Stimulated activated CD4-positive, alpha-beta T cell treated with anti-CD3 and anti-CD28 coated beads, Interleukin-1b, Interleukin-23, amount 100 ng/mL, for 4 hours (primary cell): ENCODE results near the gene RABL2B.

Experiments used
- DNase-seq, 2 donors: peaks; one replicate each; pipeline ENCODE4 v3.0.0-alpha.2; 2020; ENCODE audit warnings: low read depth in 2 of 2

Gene RABL2B

DNA sequence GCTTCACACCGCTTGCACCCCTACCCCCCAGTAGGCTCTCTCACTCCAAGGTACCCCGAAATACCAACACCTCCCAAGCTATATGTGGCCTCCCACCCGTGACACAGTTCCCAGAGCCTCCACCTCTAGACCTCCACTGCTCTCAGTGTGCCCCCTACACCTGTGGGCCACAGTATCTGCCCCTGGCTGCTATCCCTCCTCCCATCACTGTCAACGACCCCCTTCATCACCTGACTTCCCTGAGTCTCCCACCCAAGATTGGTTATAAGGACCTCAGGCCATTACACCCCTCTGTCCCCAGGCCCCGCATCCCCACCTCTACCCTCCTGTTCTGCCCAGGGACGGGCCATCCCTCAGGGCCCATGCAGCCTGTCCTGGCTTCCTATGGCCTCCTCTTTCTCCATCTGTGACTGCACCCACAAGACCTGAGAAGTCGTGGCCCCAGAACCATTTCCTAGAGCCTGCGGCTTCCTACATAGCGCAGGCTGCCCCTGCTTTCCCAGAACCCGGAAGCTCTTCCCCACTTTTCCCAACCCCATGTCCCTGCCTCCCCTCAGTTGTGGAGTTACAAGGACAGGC lies 44.7 kb downstream of the RABL2B start:
- no peak for DNase-seq

DNA sequence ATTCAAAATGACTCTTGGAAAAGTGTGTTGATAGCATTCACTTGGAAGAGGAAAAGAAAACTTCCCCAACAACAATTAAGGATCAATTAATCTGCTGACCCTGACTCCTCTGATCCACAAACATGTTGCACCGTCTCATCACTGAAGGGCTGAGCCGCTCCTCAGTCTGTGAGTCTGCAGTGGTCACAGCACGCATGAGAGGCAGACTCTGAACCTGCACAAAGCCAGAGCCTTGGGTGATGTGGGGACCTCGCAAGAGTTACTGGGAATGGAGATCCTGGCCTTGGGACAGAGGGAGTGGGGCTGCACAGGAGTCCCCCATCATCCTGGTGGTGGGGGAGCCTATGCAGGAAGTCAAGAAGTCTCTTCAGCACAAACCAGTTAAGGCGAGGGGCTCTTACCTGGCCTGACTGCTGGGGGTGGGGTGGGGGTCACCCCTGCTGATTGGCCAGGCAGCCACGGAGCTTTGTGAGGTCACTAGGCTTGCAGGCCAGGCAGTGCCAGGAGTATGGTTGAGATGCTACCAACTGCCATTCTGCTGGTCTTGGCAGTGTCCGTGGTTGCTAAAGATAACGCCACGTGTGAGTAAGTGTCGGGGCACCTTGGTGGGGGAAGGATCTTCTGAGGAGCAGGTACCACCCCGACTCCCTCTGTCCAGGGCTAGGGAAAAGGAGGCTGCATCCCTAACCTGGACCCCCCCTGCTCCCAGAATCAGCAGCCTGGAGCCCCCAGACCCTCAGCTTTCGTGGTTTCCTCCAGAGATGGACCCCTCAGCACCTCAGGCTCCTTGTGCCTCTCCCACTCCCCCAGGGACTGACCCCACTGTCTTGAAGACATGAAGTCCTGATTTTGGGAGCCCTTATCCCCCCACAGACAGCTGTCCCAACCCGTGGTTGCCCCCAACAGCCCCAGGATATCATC lies 45.4 kb downstream of the RABL2B start, which contains the start of gene ACR:
Gene ACR, plus strand, starts transcription at position 477 of the 921 bp plus-strand sequence. Its CDS starts 32 bp downstream, at position 509.
- no peak for DNase-seq

DNA sequence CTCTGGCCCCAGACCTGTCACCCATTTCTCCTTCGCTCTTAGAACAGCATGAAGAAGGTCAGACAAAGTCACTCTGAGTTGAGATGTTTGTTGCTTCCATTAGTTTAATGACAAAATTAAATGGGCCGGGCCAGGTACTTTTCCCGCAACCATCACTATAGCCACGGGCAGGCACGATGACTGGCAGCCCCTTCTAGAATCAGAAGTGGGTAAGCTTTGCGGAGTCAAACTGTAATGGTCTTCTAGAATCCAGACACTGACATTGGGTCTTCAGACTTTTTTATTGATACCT lies 47.8 kb downstream of the RABL2B start:
- DNase-seq: no peak

DNA sequence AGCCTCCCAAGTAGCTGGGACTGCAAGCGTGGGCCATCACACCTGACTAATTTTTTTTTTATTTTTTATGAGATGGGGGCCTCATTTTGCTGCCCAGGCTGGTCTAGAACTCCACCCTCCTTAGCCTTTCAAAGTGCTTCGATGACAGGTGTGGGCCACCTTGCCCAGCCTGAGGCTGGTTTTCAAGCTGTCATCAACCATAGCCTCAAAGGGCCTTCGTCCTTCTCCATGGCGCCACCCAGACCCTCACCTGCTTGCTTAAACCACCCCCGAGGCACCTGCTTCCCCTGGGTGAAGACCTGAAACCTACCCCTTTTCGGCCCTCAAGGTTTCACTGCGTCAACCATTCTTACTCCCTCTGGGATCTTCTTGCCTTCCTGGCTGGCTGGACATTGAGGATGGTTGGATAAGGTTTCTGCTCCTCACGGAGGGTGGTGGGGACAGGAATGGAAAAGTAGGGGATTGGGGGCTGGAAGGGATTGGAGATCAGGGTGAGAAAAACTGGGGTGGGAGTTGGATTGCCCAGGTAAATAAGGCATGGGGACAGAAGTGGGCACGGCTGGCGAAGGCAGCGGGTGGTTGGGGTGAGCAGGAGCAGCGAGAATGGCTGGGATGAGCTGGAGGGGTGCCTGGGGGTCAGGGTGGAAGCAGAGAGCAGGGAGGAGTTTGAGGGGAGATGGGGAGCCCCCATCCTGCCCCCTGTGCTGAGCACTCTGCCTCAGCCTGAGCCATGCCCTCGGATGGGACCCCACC lies 48.3 kb downstream of the RABL2B start:
- no peak for DNase-seq

DNA sequence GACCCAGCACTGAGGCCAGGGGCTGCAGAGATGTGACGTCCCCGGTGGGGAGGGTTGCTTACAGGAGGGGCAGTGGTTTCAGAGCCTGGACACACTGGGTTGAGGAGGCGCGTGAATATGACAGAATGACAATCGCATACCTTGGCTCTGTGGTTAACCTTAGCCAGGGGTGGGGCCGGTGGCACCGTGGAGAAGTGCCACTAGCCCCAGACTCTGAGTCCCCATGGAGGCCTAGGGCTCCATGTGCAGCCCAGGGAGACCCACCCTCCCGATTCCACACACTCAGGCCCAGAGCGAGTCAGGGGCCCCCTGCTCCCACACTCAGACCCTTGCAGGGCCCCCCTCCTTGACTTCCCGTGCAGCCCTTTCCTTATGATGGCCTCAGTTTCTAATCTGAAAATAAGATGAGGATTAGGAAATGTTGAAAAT lies 49.1 kb downstream of the RABL2B start:
- DNase-seq: no peak

DNA sequence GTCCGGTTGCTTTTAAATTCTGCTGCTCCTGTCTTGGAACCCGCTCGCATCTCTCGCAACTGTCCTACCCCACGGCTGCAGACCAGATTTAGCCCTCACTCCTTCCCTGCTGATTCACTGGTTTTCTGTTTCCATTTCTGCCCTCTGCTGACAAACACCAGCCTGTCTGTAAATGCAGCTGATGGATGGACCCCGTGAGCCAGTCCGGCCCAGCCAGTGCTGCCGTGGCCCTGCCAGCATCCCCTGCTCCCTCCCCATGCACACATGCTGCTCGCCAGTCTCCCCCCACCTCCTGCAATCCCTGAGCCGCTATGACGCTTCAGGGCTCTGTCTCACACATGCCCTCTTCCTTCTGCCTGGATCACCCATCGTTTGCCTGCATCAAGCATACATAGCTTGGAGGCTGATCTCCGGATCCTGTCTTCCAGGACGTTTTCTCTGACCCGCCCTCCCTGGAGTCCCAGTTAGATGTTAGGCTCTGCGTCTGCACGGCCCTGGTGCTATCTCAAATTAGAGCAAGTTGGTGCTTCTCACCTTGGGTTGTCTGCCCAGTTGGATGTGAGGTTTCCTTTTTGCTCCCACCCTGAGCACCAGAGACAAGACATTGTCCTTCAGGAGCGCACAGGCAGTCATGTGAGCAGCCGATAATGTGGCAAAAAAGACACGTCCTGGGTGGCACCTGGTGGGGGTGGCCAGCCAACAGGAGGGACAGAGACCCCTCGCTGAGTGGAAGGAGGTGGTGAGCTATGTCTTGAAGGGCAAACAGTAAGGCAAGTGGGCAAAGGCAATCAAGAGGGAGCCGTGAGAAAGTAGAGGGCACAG lies 49.7 kb downstream of the RABL2B start:
- DNase-seq: no peak

DNA sequence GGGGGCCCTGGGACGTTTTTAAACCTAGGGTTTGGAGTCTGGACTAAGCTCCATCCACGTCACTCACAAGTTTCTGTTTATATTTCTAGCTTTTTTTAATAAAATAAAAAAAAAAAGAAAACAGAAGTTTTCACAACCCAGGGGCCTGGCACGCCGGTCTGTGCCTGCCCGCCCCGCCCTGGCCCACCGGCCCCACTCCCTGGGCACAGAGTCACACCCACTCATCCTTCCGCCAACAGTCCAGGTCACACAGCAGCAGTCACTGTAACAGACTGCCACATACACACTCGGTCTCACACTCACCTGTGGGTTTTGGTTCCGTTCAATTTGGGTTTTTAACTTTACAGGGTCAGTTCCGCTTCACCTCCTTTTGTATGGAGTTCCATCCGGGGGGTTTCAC lies 50.8 kb downstream of the RABL2B start:
- no peak for DNase-seq

DNA sequence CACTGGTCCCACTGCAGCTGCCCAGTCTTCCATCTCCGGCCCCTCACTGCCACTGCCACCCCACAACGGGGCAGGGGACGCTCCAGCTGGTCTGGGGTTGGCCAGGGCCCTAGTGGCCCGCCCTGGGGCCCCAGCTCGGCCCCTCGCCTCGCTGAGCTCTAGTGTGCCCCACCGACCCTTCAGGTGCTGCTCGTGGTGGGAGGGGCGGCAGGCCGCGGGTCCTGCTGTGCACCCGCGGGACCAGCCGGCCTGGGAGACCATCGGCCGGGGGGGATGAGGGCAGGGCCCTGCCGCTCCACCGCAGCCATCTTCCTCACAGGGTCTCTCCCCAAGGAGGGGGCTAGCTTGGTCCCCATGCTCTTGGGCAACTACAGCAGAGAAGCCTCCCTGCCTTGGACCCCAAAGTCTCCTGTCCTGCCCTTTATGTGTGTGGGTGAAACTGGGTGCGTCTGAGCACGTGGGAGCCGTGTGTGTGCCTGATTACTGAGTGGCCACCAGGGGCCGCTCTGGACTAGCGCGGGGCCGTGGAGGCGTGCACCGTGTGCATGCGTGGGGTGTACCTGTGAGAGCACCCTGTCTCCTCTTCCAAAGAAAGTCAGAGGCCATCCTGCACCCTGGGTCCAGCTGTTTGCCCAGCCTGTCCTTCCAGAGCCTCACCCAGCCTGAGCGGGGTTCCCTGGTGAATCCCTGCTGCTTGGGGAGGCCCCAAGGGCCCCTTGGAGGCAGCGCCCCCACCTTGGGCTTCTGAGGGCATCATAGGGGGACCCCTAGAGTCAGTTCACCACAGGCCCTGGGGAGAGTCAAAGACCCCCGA lies 51.4 kb downstream of the RABL2B start:
- DNase-seq: peak; percentile 40 to 52

DNA sequence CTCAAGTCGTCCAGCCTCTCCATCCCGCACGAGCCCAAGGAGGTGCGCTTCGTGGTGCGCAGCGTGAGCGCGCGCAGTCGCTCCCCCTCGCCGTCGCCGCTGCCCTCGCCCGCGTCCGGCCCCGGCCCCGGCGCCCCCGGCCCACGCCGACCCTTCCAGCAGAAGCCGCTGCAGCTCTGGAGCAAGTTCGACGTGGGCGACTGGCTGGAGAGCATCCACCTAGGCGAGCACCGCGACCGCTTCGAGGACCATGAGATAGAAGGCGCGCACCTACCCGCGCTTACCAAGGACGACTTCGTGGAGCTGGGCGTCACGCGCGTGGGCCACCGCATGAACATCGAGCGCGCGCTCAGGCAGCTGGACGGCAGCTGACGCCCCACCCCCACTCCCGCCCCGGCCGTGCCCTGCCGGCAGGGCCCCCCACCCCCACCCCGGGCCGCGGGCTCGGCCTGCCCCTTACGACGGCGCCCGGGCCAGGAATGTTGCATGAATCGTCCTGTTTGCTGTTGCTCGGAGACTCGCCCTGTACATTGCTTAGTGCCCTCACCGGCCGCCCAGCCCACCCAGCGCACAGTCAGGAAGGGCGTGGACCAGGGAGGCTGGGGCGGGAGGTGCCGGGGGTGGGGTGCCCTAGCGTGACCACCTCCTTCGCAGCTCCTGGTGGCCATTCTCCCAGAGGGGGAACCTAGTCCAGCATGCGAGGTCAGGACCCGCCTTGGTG lies 52.3 kb downstream of the RABL2B start:
- DNase-seq: no peak

- DNase-seq: no peak
Observed at GRCh38 chr22:50730013-50730891, 53.2 kb downstream of the RABL2B start.

DNA sequence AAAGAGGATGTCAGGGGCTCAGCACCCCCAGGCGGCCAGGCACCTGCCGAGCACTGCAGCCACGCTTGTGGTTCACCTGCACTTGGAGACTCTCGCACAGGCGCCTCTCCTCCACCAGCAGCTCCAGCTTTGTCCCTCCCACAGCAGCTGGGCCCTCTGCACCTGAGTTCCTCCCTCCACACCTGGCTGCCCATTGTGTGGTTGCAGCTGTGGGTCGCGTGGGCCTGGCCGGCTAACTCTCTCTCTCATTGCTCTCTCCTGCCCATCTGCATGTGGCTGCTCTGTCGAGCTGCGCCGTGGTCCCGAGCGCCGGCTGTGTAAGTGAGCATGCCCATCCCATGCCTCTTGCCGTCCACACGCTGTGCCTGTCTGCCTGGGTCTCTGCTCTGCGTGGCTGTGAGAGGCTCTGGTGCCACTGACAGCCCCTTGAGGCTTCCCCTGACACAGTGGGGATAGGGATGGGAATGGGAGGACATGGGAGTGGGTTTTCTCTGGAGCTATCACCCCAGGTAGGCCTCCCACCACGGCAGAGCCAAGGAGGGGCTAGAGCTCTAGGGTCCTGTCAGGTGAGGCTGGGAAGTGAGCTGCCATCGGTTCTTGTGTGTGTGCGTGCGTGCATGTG lies 53.9 kb downstream of the RABL2B start:
- no peak for DNase-seq

DNA sequence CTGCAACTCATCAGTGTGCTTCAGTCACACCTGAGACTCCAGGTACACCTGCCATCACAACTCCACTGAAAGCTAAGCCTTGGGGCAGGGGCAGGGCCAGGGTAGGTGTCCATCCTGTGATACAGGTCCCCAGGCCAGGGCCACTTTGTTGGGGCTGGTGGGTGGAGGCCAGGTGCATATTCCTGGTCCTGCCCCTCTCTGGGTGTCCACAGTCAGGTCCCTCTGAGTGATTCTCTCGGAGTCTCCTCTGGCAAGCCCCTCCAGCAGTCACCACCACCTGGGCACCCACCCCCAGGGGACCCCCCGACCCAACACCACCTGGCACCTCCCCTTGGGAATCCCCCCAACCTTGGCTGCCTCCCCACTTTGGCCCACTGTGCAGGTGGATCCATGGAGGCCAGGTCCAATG lies 54.9 kb downstream of the RABL2B start:
- no peak for DNase-seq

DNA sequence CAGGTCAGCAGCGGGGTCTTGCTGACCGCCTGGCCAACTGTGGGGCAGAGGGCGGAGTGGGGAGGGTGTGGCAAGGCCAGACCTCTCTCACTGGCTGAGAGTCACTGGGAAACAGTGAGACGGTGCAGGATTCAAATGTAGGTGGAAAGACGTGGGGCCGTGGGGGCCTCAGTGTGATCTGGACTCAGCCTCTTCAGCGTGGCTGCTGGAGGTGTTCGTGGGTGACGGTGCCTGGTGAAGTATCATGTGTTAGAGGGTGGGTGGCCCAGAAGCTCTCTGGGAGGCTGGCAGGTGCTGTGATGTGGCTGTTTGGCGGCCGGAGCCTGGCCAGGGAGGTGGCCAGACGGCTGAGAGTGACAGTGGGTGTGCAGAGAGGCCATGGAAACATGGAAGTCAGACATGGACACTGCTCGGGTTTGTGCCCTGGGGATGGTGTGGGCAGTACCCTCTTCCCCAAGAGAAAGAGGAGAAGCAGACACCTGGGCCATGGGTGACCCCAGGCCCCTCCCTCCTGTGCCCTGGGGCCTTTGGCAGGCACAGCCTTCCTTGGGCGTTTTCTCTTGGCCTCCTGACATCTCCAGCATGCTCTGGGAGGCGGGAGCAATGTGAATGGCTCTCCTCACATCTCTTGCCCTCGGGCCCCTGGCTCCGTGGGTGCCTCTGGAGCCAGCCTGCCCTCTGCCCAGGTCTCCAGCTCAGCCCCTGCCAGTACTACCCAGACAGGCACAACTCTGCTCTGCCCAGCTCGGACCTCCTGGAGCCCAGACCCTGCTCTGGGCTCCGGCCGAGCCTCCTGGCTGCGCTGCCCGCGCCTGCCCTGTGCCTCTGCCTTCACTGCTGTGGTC lies 55.5 kb downstream of the RABL2B start:
- no peak for DNase-seq

DNA sequence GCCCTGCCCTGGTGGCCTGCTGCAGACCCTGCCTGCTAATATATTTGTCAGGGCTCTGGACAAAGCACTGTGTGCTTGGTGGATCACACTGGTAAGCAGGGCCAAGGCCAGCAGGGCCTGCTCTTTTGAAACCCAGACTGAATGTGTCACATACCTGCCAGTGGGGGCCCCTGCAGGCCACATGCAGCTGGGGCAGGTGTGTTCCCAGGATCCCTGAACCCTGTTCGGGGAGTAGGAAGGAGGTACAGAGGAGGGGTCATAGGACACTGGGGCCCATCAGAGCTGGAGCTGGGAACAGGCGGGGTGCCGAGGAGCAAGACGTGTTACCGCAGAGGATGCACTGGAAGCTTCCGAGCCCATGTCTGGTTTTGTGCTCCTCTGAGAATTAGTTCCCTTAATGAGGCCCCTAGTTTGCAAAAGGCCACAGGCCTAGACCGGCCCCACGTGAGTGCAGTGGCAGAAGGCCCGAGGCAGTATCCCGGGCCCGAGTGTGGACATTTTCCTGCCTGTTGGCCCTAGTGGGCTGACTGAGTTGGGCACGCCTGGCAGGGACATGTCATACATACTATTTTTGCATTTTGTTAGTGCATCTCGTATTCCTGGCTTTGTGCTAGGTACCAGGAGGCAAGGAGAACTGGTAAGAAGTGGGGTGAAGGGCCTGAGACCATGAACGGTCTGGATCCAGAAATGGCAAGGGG lies 56.6 kb downstream of the RABL2B start:
- DNase-seq: no peak

- no peak for DNase-seq
Observed at GRCh38 chr22:50725597-50725996, 57.8 kb downstream of the RABL2B start.

DNA sequence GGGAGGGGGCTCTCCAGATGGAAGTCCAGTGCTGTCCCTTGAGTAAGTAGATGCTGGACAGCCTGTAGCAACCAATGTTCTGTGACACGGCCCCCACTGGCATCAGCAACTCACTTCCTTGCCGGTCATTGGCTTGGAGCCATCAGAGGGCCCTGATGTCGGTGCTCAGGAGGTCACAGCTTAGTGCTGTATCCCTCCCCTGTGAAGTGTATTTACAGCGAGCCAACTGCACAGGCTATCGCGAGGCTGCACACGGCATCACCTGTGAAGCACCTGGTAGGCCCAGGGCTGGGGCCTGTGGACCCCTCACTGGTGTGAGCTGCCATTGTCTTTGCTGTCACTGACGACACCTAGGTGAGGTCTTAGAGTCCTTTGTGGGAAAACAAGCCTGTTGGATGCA lies 58.8 kb downstream of the RABL2B start:
- no peak for DNase-seq

GRCh38 chr22:50723991-50724390 lies 59.4 kb downstream of the RABL2B start:
- DNase-seq: no peak
